ENCODE data around the gene GBP6. TPM values are rescaled to one million over a fixed set of nuclear protein-coding genes. Genes with fewer than 3 reads are reported as not detected.

Gene GBP6
- polyA plus RNA-seq, 1 of the 3 experiments (the other 2 are of a cell fraction): not detected

- Histone ChIP-seq H3K9ac (no peak overlapping the region), H3K27ac (ENCODE audit: low read depth in 2 of 2, low read length in 1 of 2) (no peak overlapping the region), H3K9me2 (no peaks in the 10 kb centered on the region), H2AFZ (ENCODE audit: low read depth) (no peak overlapping the region), H3K4me3 (ENCODE audit: low read depth in 2 of 2, low read length in 1 of 2) (no peak overlapping the region), H3K36me3 (replicated peaks in 1 of 2; ENCODE audit: control insufficient read depth in 1 of 2, insufficient read depth in 2 of 2, low read length in 1 of 2) (no peaks in the 10 kb centered on the region), H3K27me3 (ENCODE audit: insufficient read depth) (no peaks in the 10 kb centered on the region), H3K4me1 (ENCODE audit: control insufficient read depth in 1 of 2, insufficient read depth in 2 of 2, low read depth in 1 of 2, low read length in 1 of 2) (peaks cover 3 to 4% of the 10 kb centered on the region in 2 experiments; a peak in 2 of 4 replicates), H3K79me2 (ENCODE audit: insufficient read depth) (no peaks in the 10 kb centered on the region), H4K20me1 (ENCODE audit: insufficient read depth) (no peaks in the 10 kb centered on the region), H3F3A (replicated peaks; ENCODE audit: insufficient read depth) (no peaks in the 10 kb centered on the region), H3K4me2 (no peak overlapping the region), H3K9me3 (no peaks in the 10 kb centered on the region)
- CTCF ChIA-PET: interaction anchor here (1.0 to 7.2 kb wide), 4 partner anchors 9 to 292 kb away, joined by 3 to 63 read pairs (median 4); no protein-coding TSS in a partner anchor
- TF ChIP-seq TAF1 (IDR thresholded peaks at IDR 0.05; ENCODE audit: borderline replicate concordance, low read depth, low read length): no peak
- TF ChIP-seq JUND (IDR thresholded peaks at IDR 0.05): no peak
- no peak for TF ChIP-seq GABPA (IDR thresholded peaks at IDR 0.05; ENCODE audit: low read depth)
- no peak for TF ChIP-seq RCOR1 (IDR thresholded peaks at IDR 0.05; ENCODE audit: low read length)
- no peak for TF ChIP-seq POLR2AphosphoS5 (IDR thresholded peaks at IDR 0.05; ENCODE audit: low read depth, low read length)
- no peak for TF ChIP-seq PBX3 (IDR thresholded peaks at IDR 0.05)
- TF ChIP-seq ZBTB33 (IDR thresholded peaks at IDR 0.05; ENCODE audit: borderline replicate concordance, low read depth): no peak
- no peak for TF ChIP-seq TEAD4 (IDR thresholded peaks at IDR 0.05; ENCODE audit: borderline replicate concordance, insufficient read depth)
- POLR2A ChIA-PET: no interaction called here
- no peak for DNase-seq
- WGBS (ENCODE audit: low lambda C conversion rate): 46% methylated on average over 3 of the region's 3 CpGs
These were observed 2.2 kb upstream of the GBP6 start for GRCh38 chr1:89361681-89362080.

GRCh38 chr1:89363196-89363595 lies 663 bp upstream of the GBP6 start:
- no peak overlapping the region for H3K9ac ChIP-seq
- whole genome bisulfite sequencing (ENCODE audit: low lambda C conversion rate): 57% methylated on average over 1 of the region's 1 CpG
- no peak overlapping the region for H3K27ac ChIP-seq (ENCODE audit: low read depth in 2 of 2, low read length in 1 of 2)
- no peak overlapping the region for H2AFZ ChIP-seq (ENCODE audit: low read depth)
- H4K20me1 ChIP-seq (ENCODE audit: insufficient read depth): no peaks in the 10 kb centered on the region
- H3K36me3 ChIP-seq (replicated peaks in 1 of 2; ENCODE audit: control insufficient read depth in 1 of 2, insufficient read depth in 2 of 2, low read length in 1 of 2): no peaks in the 10 kb centered on the region
- H3F3A ChIP-seq (replicated peaks; ENCODE audit: insufficient read depth): no peaks in the 10 kb centered on the region
- no peaks in the 10 kb centered on the region for H3K27me3 ChIP-seq (ENCODE audit: insufficient read depth)
- DNase-seq: no peak
- no peaks in the 10 kb centered on the region for H3K79me2 ChIP-seq (ENCODE audit: insufficient read depth)
- H3K4me2 ChIP-seq: no peak overlapping the region
- no peaks in the 10 kb centered on the region for H3K9me3 ChIP-seq
- ChIA-PET POLR2A (no interaction called here), CTCF (interaction anchor here (1.1 to 7.2 kb wide), 4 partner anchors 13 to 365 kb away, joined by 3 to 63 read pairs (median 3); no protein-coding TSS in a partner anchor)
- H3K9me2 ChIP-seq: no peaks in the 10 kb centered on the region
- peaks cover 3 to 4% of the 10 kb centered on the region in 2 experiments; a peak in 2 of 4 replicates for H3K4me1 ChIP-seq (ENCODE audit: control insufficient read depth in 1 of 2, insufficient read depth in 2 of 2, low read depth in 1 of 2, low read length in 1 of 2)
- no peak overlapping the region for H3K4me3 ChIP-seq (ENCODE audit: low read depth in 2 of 2, low read length in 1 of 2)
- TF ChIP-seq NFIC (IDR thresholded peaks at IDR 0.05; ENCODE audit: borderline replicate concordance) (no peak), REST (IDR thresholded peaks at IDR 0.05; ENCODE audit: low read depth, low read length) (no peak), YY1 (IDR thresholded peaks at IDR 0.05; ENCODE audit: low read depth) (no peak), SMC3 (IDR thresholded peaks at IDR 0.05; ENCODE audit: low read depth, low read length) (no peak), TEAD4 (IDR thresholded peaks at IDR 0.05; ENCODE audit: borderline replicate concordance, insufficient read depth) (no peak), RXRA (IDR thresholded peaks at IDR 0.05; ENCODE audit: borderline replicate concordance, low read depth) (no peak), FOXM1 (IDR thresholded peaks at IDR 0.05; ENCODE audit: low read depth) (no peak), CTCF (IDR thresholded peaks at IDR 0.05) (no peak), USF2 (IDR thresholded peaks at IDR 0.05; ENCODE audit: borderline replicate concordance, low read depth, low read length) (no peak), FOXJ3 (CRISPR knock-in tag; IDR thresholded peaks at IDR 0.05) (no peak), RCOR1 (IDR thresholded peaks at IDR 0.05; ENCODE audit: low read length) (no peak), MEF2A (IDR thresholded peaks at IDR 0.05; ENCODE audit: borderline replicate concordance, low read depth) (no peak), POLR2AphosphoS5 (IDR thresholded peaks at IDR 0.05; ENCODE audit: low read depth, low read length) (no peak)

All from SK-N-SH (cell line).